NT2/D1 (cell line): ENCODE results near the gene ATP9A.

Experiments
- SUZ12 ChIP-seq: IDR thresholded peaks from 2 replicates; pipeline ENCODE4 v1.6.1; 2011; ENCODE audit not compliant: insufficient read length, insufficient read depth; ENCODE audit errors: extremely low read depth
- YY1 ChIP-seq: IDR thresholded peaks from 2 replicates; pipeline ENCODE4 v1.6.1; 2011; ENCODE audit not compliant: insufficient read length, insufficient read depth
- ZNF274 ChIP-seq: IDR thresholded peaks from 2 replicates; pipeline ENCODE4 v1.6.1; 2011; ENCODE audit warnings: mild to moderate bottlenecking, low read depth, low read length

GRCh38 chr20:51566594-51566993, 201.6 kb downstream of the ATP9A start:
- TF ChIP-seq YY1, result no peak
- TF ChIP-seq ZNF274, result no peak
- TF ChIP-seq SUZ12, result no peak
